Measurements from ENCODE around the gene IL17REL. TPM values are rescaled to one million over a fixed set of nuclear protein-coding genes. Genes with fewer than 3 reads are reported as not detected.
A peak's percentile ranks its signal among the peaks of the same experiment; 100 is the strongest.

The IL17REL gene
- total RNA-seq, 1 donor from 2014 or later, result not detected

- DNase-seq (ENCODE audit: low read depth), result no peak
- H3K4me3 ChIP-seq (ENCODE audit: low read depth, low read length), result peak overlapping the region; percentile 87
- TF ChIP-seq CTCF (conservative IDR thresholded peaks at IDR 0.05; ENCODE audit: low read depth, low read length), result no peak
Measured at GRCh38 chr22:49963647-49964026, 48.9 kb downstream of the IL17REL start.

GRCh38 chr22:49962751-49963646, 49.6 kb downstream of the IL17REL start:
- TF ChIP-seq CTCF (conservative IDR thresholded peaks at IDR 0.05; ENCODE audit: low read depth, low read length), result no peak
- no peak for DNase-seq (ENCODE audit: low read depth)

GRCh38 chr22:49962012-49962750, 50.4 kb downstream of the IL17REL start:
- no peak for TF ChIP-seq CTCF (conservative IDR thresholded peaks at IDR 0.05; ENCODE audit: low read depth, low read length)
- peak overlapping the region; percentile 87 for H3K4me3 ChIP-seq (ENCODE audit: low read depth, low read length)
- no peak for DNase-seq (ENCODE audit: low read depth)

More at GRCh38 chr22:49962751-49963646, 49.6 kb downstream of the IL17REL start:
- H3K4me3 ChIP-seq (ENCODE audit: low read depth, low read length), result peak overlapping the region; percentile 87

- TF ChIP-seq CTCF (conservative IDR thresholded peaks at IDR 0.05; ENCODE audit: low read depth, low read length), result no peak
- H3K4me3 ChIP-seq (ENCODE audit: low read depth, low read length), result peak overlapping the region; percentile 87
- DNase-seq (ENCODE audit: low read depth), result no peak
Measured at GRCh38 chr22:49961601-49962011, 51.0 kb downstream of the IL17REL start.

- no peak for DNase-seq (ENCODE audit: low read depth)
- TF ChIP-seq CTCF (conservative IDR thresholded peaks at IDR 0.05; ENCODE audit: low read depth, low read length), result no peak
- peak overlapping the region; percentile 87 for H3K4me3 ChIP-seq (ENCODE audit: low read depth, low read length)
Measured at GRCh38 chr22:49961005-49961600, 51.5 kb downstream of the IL17REL start.

GRCh38 chr22:49960159-49961004, 52.2 kb downstream of the IL17REL start, which contains the start of gene PIM3:
Gene PIM3, plus strand, starts transcription at chr22:49960772. Its CDS starts 176 bp downstream, at chr22:49960948.
- TF ChIP-seq CTCF (conservative IDR thresholded peaks at IDR 0.05; ENCODE audit: low read depth, low read length), result no peak
- DNase-seq (ENCODE audit: low read depth), result no peak
- H3K4me3 ChIP-seq (ENCODE audit: low read depth, low read length), result peak within 1 kb of the TSS; percentile 87
